ENCODE data around the gene KCNQ2.

KCNQ2 gene

GRCh38 chr20:63359937-63360849 is 112.3 kb downstream of the KCNQ2 start:
- H3K4me1 ChIP-seq (ENCODE audit: insufficient read depth, low read length), result peaks cover 7% of the 10 kb centered on the region; the same call in 1 of the 2 replicates
- H3K9me3 ChIP-seq (ENCODE audit: insufficient read depth, low read depth, low read length), result no peaks in the 10 kb centered on the region
- WGBS, result 54% methylated on average over 37 of the region's 38 CpGs
- H3K4me3 ChIP-seq (ENCODE audit: low read length), result peak overlapping the region; percentile 53
- H3K27ac ChIP-seq (ENCODE audit: low read depth, low read length), result no peak overlapping the region
- no peak overlapping the region for H3K9ac ChIP-seq (ENCODE audit: low read depth, low read length)
- no peaks in the 10 kb centered on the region for H3K36me3 ChIP-seq (ENCODE audit: insufficient read depth, low read length)
- peaks cover 33% of the 10 kb centered on the region for H3K27me3 ChIP-seq (ENCODE audit: insufficient read depth, low read length)

GRCh38 chr20:63359164-63359934 is 113.1 kb downstream of the KCNQ2 start:
- Histone ChIP-seq H3K9ac (ENCODE audit: low read depth, low read length) (no peak overlapping the region), H3K4me1 (ENCODE audit: insufficient read depth, low read length) (peaks cover 7% of the 10 kb centered on the region; the same call in 1 of the 2 replicates), H3K4me3 (ENCODE audit: low read length) (no peak overlapping the region), H3K36me3 (ENCODE audit: insufficient read depth, low read length) (no peaks in the 10 kb centered on the region), H3K27ac (ENCODE audit: low read depth, low read length) (no peak overlapping the region), H3K27me3 (ENCODE audit: insufficient read depth, low read length) (peaks cover 33% of the 10 kb centered on the region), H3K9me3 (ENCODE audit: insufficient read depth, low read depth, low read length) (no peaks in the 10 kb centered on the region)
- 89% methylated on average over 38 of the region's 42 CpGs for WGBS

- H3K4me1 ChIP-seq (ENCODE audit: insufficient read depth, low read length), result peaks cover 7% of the 10 kb centered on the region; the same call in 1 of the 2 replicates
- no peak overlapping the region for H3K9ac ChIP-seq (ENCODE audit: low read depth, low read length)
- peaks cover 33% of the 10 kb centered on the region for H3K27me3 ChIP-seq (ENCODE audit: insufficient read depth, low read length)
- H3K9me3 ChIP-seq (ENCODE audit: insufficient read depth, low read depth, low read length), result no peaks in the 10 kb centered on the region
- H3K27ac ChIP-seq (ENCODE audit: low read depth, low read length), result no peak overlapping the region
- 91% methylated on average over 26 of the region's 26 CpGs for WGBS
- no peaks in the 10 kb centered on the region for H3K36me3 ChIP-seq (ENCODE audit: insufficient read depth, low read length)
- no peak overlapping the region for H3K4me3 ChIP-seq (ENCODE audit: low read length)
Observed at GRCh38 chr20:63357921-63358905, 114.2 kb downstream of the KCNQ2 start.

GRCh38 chr20:63356931-63357879 is 115.2 kb downstream of the KCNQ2 start:
- H3K27me3 ChIP-seq (ENCODE audit: insufficient read depth, low read length), result peaks cover 24% of the 10 kb centered on the region
- no peaks in the 10 kb centered on the region for H3K9me3 ChIP-seq (ENCODE audit: insufficient read depth, low read depth, low read length)
- WGBS, result 88% methylated on average over 30 of the region's 30 CpGs
- H3K27ac ChIP-seq (ENCODE audit: low read depth, low read length), result no peak overlapping the region
- H3K4me3 ChIP-seq (ENCODE audit: low read length), result no peak overlapping the region
- peaks cover 5% of the 10 kb centered on the region; the same call in 1 of the 2 replicates for H3K4me1 ChIP-seq (ENCODE audit: insufficient read depth, low read length)
- H3K9ac ChIP-seq (ENCODE audit: low read depth, low read length), result no peak overlapping the region
- no peaks in the 10 kb centered on the region for H3K36me3 ChIP-seq (ENCODE audit: insufficient read depth, low read length)

- Histone ChIP-seq H3K4me1 (ENCODE audit: insufficient read depth, low read length) (0 out of 2 replicates have a peak, but pooled peaks cover 2% of the 10 kb centered on the region), H3K9ac (ENCODE audit: low read depth, low read length) (no peak overlapping the region), H3K27me3 (ENCODE audit: insufficient read depth, low read length) (peaks cover 17% of the 10 kb centered on the region), H3K36me3 (ENCODE audit: insufficient read depth, low read length) (no peaks in the 10 kb centered on the region), H3K4me3 (ENCODE audit: low read length) (no peak overlapping the region), H3K27ac (ENCODE audit: low read depth, low read length) (no peak overlapping the region), H3K9me3 (ENCODE audit: insufficient read depth, low read depth, low read length) (no peaks in the 10 kb centered on the region)
- 93% methylated on average over 8 of the region's 8 CpGs for WGBS
Observed at GRCh38 chr20:63356511-63356910, 115.9 kb downstream of the KCNQ2 start.

GRCh38 chr20:63355781-63356295 is 116.6 kb downstream of the KCNQ2 start:
- Histone ChIP-seq H3K9me3 (ENCODE audit: insufficient read depth, low read depth, low read length) (no peaks in the 10 kb centered on the region), H3K4me3 (ENCODE audit: low read length) (no peak overlapping the region), H3K27ac (ENCODE audit: low read depth, low read length) (no peak overlapping the region), H3K27me3 (ENCODE audit: insufficient read depth, low read length) (peaks cover 11% of the 10 kb centered on the region), H3K9ac (ENCODE audit: low read depth, low read length) (no peak overlapping the region), H3K36me3 (ENCODE audit: insufficient read depth, low read length) (no peaks in the 10 kb centered on the region), H3K4me1 (ENCODE audit: insufficient read depth, low read length) (0 out of 2 replicates have a peak, but pooled peaks cover 2% of the 10 kb centered on the region)
- WGBS, result 88% methylated on average over 9 of the region's 11 CpGs

GRCh38 chr20:63354636-63355350 is 117.7 kb downstream of the KCNQ2 start:
- peaks cover under 1% of the 10 kb centered on the region; the same call in 1 of the 2 replicates for H3K27me3 ChIP-seq (ENCODE audit: insufficient read depth, low read length)
- H3K27ac ChIP-seq (ENCODE audit: low read depth, low read length), result no peak overlapping the region
- 94% methylated on average over 25 of the region's 25 CpGs for WGBS

GRCh38 chr20:63352811-63353221 is 119.6 kb downstream of the KCNQ2 start:
- Histone ChIP-seq H3K9ac (ENCODE audit: low read depth, low read length) (no peak overlapping the region), H3K27me3 (ENCODE audit: insufficient read depth, low read length) (no peaks in the 10 kb centered on the region), H3K36me3 (ENCODE audit: insufficient read depth, low read length) (no peaks in the 10 kb centered on the region), H3K4me3 (ENCODE audit: low read length) (no peak overlapping the region), H3K9me3 (ENCODE audit: insufficient read depth, low read depth, low read length) (no peaks in the 10 kb centered on the region), H3K4me1 (ENCODE audit: insufficient read depth, low read length) (0 out of 2 replicates have a peak, but pooled peaks cover 2% of the 10 kb centered on the region), H3K27ac (ENCODE audit: low read depth, low read length) (no peak overlapping the region)
- 78% methylated on average over 12 of the region's 12 CpGs for WGBS

More at GRCh38 chr20:63354636-63355350, 117.7 kb downstream of the KCNQ2 start:
- H3K9ac ChIP-seq (ENCODE audit: low read depth, low read length), result no peak overlapping the region
- H3K4me1 ChIP-seq (ENCODE audit: insufficient read depth, low read length), result 0 out of 2 replicates have a peak, but pooled peaks cover 2% of the 10 kb centered on the region
- H3K4me3 ChIP-seq (ENCODE audit: low read length), result no peak overlapping the region
- H3K36me3 ChIP-seq (ENCODE audit: insufficient read depth, low read length), result no peaks in the 10 kb centered on the region
- H3K9me3 ChIP-seq (ENCODE audit: insufficient read depth, low read depth, low read length), result no peaks in the 10 kb centered on the region

Measured in HUES64 (cell line).